ENCODE measurements around the gene ZC3H13.

DNA sequence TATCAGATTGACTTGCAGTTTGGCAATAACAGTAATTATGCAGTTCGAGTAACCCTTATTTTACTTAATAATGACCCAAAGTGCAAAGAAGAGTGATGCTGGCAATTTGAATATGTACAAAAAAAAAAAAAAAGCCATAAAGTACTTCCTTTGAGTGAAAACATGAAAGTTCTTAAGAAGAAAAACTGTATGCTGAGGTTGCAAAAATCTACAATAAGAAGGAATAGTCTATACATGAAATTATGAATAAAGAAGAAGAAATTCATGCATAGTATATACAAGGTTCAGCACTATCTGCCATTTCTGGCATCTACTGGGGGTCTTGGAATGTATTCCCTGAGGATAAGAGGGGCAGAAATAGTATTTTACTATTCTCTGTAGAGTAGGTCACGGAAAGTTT, 55.9 kb downstream of the ZC3H13 start:
- TF ChIP-seq, protein P1, sequence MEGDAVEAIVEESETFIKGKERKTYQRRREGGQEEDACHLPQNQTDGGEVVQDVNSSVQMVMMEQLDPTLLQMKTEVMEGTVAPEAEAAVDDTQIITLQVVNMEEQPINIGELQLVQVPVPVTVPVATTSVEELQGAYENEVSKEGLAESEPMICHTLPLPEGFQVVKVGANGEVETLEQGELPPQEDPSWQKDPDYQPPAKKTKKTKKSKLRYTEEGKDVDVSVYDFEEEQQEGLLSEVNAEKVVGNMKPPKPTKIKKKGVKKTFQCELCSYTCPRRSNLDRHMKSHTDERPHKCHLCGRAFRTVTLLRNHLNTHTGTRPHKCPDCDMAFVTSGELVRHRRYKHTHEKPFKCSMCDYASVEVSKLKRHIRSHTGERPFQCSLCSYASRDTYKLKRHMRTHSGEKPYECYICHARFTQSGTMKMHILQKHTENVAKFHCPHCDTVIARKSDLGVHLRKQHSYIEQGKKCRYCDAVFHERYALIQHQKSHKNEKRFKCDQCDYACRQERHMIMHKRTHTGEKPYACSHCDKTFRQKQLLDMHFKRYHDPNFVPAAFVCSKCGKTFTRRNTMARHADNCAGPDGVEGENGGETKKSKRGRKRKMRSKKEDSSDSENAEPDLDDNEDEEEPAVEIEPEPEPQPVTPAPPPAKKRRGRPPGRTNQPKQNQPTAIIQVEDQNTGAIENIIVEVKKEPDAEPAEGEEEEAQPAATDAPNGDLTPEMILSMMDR (conservative IDR thresholded peaks at IDR 0.05; ENCODE audit: low read depth, low read length), result no peak
- no peak for TF ChIP-seq EZH2 (IDR thresholded peaks at IDR 0.05; ENCODE audit: low read length, unreplicated experiment)
